Thoracic aorta (tissue), 2 donors: ENCODE results near the gene SCYGR4. TPM values are rescaled to one million over a fixed set of nuclear protein-coding genes. Genes with fewer than 3 reads are reported as not detected.

Experiments used
- ATAC-seq: fragments of 150-250 bp; one replicate; pipeline ENCODE4 v1.8.0; 2017; ENCODE audit warnings: low read depth; ENCODE audit not compliant: insufficient number of reproducible peaks, low FRiP score
- DNase-seq: peaks from one replicate; pipeline ENCODE4 v3.0.0-alpha.2; 2020; ENCODE audit warnings: low spot score
- H3K27ac ChIP-seq, 2 donors: fragments of 200-600 bp; sonication (generic); 1 replicate in 1 of 2; 2 replicates in 1 of 2; pipeline ENCODE4 v1.5.1; 2016; ENCODE audit warnings: mild to moderate bottlenecking in 2 of 2, moderate library complexity in 2 of 2
- H3K27me3 ChIP-seq: fragments of 200-600 bp; sonication (generic); replicated peaks from 2 replicates; pipeline ENCODE4 v1.6.0; 2016; ENCODE audit warnings: mild to moderate bottlenecking; ENCODE audit not compliant: insufficient read depth
- H3K36me3 ChIP-seq: fragments of 200-600 bp; sonication (generic); one replicate; pipeline ENCODE4 v1.5.1; 2016
- H3K4me1 ChIP-seq, 2 donors: fragments of 200-600 bp; sonication (generic); 1 replicate in 1 of 2; 2 replicates in 1 of 2; pipeline versions ENCODE4 v1.5.1 to v1.6.0; 2016; ENCODE audit warnings: low read depth in 2 of 2, mild to moderate bottlenecking in 1 of 2; ENCODE audit not compliant: control insufficient read depth in 1 of 2
- H3K4me3 ChIP-seq: fragments of 200-600 bp; sonication (generic); 2 replicates; pipeline ENCODE4 v1.5.1; 2016; ENCODE audit warnings: mild to moderate bottlenecking
- H3K9me3 ChIP-seq: fragments of 200-600 bp; sonication (generic); 2 replicates; pipeline ENCODE4 v1.5.1; 2016
- CTCF ChIP-seq: fragments of 200-600 bp; sonication (generic); IDR thresholded peaks from one replicate; pipeline ENCODE4 v1.5.1; 2019; ENCODE audit warnings: antibody characterized with exemption
- total RNA-seq, 2 donors: library from RNA; depleted of rRNA; stranded (reverse); fragments of >200 nt; gene quantifications; one replicate each; pipeline versions ENCODE4 v1.1.0 to v1.2.3, GENCODE V29; 2016

The SCYGR4 gene
- total RNA-seq, 2 donors from 2014 or later: not detected

GRCh38 chr2:227577555-227577954, 39.7 kb upstream of the SCYGR4 start:
- ATAC-seq: no peak
- Histone ChIP-seq H3K9me3 (peaks cover 4% of the 10 kb centered on the region), H3K36me3 (no peaks in the 10 kb centered on the region), H3K4me3 (no peak overlapping the region), H3K27me3 (no peaks in the 10 kb centered on the region), H3K27ac (no peak overlapping the region), H3K4me1 (no peaks in the 10 kb centered on the region)
- TF ChIP-seq CTCF: no peak
- no peak for DNase-seq

DNA sequence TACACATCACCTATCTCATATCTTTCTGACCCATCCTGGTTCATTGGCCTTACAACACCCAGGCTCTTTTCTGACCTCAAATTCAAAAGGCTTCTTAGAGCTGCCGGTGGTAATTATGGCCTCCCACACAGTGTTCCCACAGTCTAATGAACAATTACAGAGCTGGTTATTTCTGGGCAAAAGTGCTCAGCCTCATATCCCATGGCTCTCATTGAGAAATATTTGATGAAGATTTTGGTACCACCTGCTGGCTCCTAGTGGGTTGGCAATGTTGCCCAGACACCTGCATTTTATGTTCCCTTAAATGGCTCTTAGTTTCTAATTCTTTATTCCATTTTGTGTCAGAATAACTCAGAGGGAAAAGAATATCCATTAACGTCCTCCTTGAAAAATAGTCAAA, 38.7 kb upstream of the SCYGR4 start:
- Histone ChIP-seq H3K9me3 (peaks cover 11% of the 10 kb centered on the region), H3K36me3 (no peaks in the 10 kb centered on the region), H3K27me3 (no peaks in the 10 kb centered on the region), H3K27ac (no peak overlapping the region), H3K4me3 (no peak overlapping the region), H3K4me1 (no peaks in the 10 kb centered on the region)
- ATAC-seq (no peak), DNase-seq (no peak)
- TF ChIP-seq CTCF: no peak

- no peak for TF ChIP-seq CTCF
- ATAC-seq (no peak), DNase-seq (no peak)
- peaks cover 11% of the 10 kb centered on the region for H3K9me3 ChIP-seq
- no peak overlapping the region for H3K4me3 ChIP-seq
- H3K36me3 ChIP-seq: no peaks in the 10 kb centered on the region
- no peak overlapping the region for H3K27ac ChIP-seq
- no peaks in the 10 kb centered on the region for H3K27me3 ChIP-seq
- no peaks in the 10 kb centered on the region for H3K4me1 ChIP-seq
These were observed 37.5 kb upstream of the SCYGR4 start for GRCh38 chr2:227579791-227580190.

DNA sequence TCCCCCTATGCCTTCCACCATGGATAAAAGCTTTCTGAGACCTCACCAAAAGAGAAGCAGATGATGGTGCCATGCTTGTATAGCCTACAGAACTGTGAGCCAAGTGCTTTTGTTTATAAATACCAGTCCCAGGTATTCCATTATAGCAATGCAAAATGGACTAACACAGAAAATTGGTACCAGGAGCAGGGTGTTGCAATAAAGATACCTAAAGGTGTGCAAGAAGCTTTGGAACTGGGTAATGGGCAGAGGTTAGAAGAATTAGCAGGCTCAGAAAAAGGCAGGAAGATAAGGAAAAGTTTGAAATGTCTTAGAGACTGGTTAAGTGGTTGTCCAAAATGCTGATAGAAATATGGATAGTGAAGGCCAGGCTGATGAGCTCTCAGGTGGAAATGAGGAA, 34.9 kb upstream of the SCYGR4 start:
- H3K9me3 ChIP-seq: peaks cover 11% of the 10 kb centered on the region
- H3K27me3 ChIP-seq: no peaks in the 10 kb centered on the region
- H3K4me3 ChIP-seq: no peak overlapping the region
- ATAC-seq: no peak
- no peaks in the 10 kb centered on the region for H3K36me3 ChIP-seq
- TF ChIP-seq CTCF: no peak
- H3K4me1 ChIP-seq: no peaks in the 10 kb centered on the region
- H3K27ac ChIP-seq: no peak overlapping the region
- DNase-seq: no peak

GRCh38 chr2:227592694-227593387, 24.5 kb upstream of the SCYGR4 start:
- H3K4me1 ChIP-seq: no peaks in the 10 kb centered on the region
- no peaks in the 10 kb centered on the region for H3K27me3 ChIP-seq
- no peak overlapping the region for H3K27ac ChIP-seq
- H3K9me3 ChIP-seq: no peaks in the 10 kb centered on the region
- no peak for ATAC-seq
- no peak for TF ChIP-seq CTCF
- H3K4me3 ChIP-seq: no peak overlapping the region
- no peak for DNase-seq
- no peaks in the 10 kb centered on the region for H3K36me3 ChIP-seq
